ENCODE data around the gene ITGAV.

The ITGAV gene

GRCh38 chr2:186589612-186590349 is at the start of gene ITGAV (continued):
- TF ChIP-seq ZNF76 (tag by site-specific recombination; IDR thresholded peaks at IDR 0.05; ENCODE audit: borderline replicate concordance, low read depth) = no peak; the same call in 1 of the 2 replicates
- TF ChIP-seq ZNF132 (tag by site-specific recombination; IDR thresholded peaks at IDR 0.05; ENCODE audit: borderline replicate concordance) = no peak
- TF ChIP-seq ZNF501 (tag by site-specific recombination; IDR thresholded peaks at IDR 0.05) = peak; percentile 73; the same call in 1 of the 2 replicates
- TF ChIP-seq, protein P1, sequence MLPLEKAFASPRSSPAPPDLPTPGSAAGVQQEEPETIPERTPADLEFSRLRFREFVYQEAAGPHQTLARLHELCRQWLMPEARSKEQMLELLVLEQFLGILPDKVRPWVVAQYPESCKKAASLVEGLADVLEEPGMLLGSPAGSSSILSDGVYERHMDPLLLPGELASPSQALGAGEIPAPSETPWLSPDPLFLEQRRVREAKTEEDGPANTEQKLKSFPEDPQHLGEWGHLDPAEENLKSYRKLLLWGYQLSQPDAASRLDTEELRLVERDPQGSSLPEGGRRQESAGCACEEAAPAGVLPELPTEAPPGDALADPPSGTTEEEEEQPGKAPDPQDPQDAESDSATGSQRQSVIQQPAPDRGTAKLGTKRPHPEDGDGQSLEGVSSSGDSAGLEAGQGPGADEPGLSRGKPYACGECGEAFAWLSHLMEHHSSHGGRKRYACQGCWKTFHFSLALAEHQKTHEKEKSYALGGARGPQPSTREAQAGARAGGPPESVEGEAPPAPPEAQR (tag by site-specific recombination; IDR thresholded peaks at IDR 0.05) = no peak
- TF ChIP-seq SCRT1 (tag by site-specific recombination; IDR thresholded peaks at IDR 0.05; ENCODE audit: borderline replicate concordance) = peak; percentile 35; the same call in 1 of the 2 replicates
- TF ChIP-seq, protein P2, sequence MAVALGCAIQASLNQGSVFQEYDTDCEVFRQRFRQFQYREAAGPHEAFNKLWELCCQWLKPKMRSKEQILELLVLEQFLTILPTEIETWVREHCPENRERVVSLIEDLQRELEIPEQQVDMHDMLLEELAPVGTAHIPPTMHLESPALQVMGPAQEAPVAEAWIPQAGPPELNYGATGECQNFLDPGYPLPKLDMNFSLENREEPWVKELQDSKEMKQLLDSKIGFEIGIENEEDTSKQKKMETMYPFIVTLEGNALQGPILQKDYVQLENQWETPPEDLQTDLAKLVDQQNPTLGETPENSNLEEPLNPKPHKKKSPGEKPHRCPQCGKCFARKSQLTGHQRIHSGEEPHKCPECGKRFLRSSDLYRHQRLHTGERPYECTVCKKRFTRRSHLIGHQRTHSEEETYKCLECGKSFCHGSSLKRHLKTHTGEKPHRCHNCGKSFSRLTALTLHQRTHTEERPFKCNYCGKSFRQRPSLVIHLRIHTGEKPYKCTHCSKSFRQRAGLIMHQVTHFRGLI (tag by site-specific recombination; IDR thresholded peaks at IDR 0.05) = no peak
- no peak for TF ChIP-seq ZNF626 (tag by site-specific recombination; IDR thresholded peaks at IDR 0.05)
- no peak for TF ChIP-seq ZNF677 (tag by site-specific recombination; IDR thresholded peaks at IDR 0.05)
- no peak; the same call in 1 of the 2 replicates for TF ChIP-seq HOXD13 (CRISPR knock-in tag; IDR thresholded peaks at IDR 0.05; ENCODE audit: borderline replicate concordance)
- no peak for TF ChIP-seq MYNN (tag by site-specific recombination; IDR thresholded peaks at IDR 0.05; ENCODE audit: borderline replicate concordance)
- no peak for TF ChIP-seq ZNF513 (tag by site-specific recombination; IDR thresholded peaks at IDR 0.05)
- no peak for TF ChIP-seq ZNF138 (tag by site-specific recombination; IDR thresholded peaks at IDR 0.05; ENCODE audit: borderline replicate concordance)
- TF ChIP-seq, protein P3, sequence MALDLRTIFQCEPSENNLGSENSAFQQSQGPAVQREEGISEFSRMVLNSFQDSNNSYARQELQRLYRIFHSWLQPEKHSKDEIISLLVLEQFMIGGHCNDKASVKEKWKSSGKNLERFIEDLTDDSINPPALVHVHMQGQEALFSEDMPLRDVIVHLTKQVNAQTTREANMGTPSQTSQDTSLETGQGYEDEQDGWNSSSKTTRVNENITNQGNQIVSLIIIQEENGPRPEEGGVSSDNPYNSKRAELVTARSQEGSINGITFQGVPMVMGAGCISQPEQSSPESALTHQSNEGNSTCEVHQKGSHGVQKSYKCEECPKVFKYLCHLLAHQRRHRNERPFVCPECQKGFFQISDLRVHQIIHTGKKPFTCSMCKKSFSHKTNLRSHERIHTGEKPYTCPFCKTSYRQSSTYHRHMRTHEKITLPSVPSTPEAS (tag by site-specific recombination; IDR thresholded peaks at IDR 0.05) = no peak
- TF ChIP-seq KLF10 (tag by site-specific recombination; IDR thresholded peaks at IDR 0.05) = no peak
- peak; percentile 44; the same call in 1 of the 2 replicates for TF ChIP-seq ZNF394 (tag by site-specific recombination; IDR thresholded peaks at IDR 0.05; ENCODE audit: borderline replicate concordance)
- TF ChIP-seq ZSCAN5A (tag by site-specific recombination; IDR thresholded peaks at IDR 0.05) = no peak
- no peak for TF ChIP-seq TSHZ1 (tag by site-specific recombination; IDR thresholded peaks at IDR 0.05; ENCODE audit: borderline replicate concordance)
- TF ChIP-seq ZNF596 (tag by site-specific recombination; IDR thresholded peaks at IDR 0.05) = no peak
- TF ChIP-seq, protein P4, sequence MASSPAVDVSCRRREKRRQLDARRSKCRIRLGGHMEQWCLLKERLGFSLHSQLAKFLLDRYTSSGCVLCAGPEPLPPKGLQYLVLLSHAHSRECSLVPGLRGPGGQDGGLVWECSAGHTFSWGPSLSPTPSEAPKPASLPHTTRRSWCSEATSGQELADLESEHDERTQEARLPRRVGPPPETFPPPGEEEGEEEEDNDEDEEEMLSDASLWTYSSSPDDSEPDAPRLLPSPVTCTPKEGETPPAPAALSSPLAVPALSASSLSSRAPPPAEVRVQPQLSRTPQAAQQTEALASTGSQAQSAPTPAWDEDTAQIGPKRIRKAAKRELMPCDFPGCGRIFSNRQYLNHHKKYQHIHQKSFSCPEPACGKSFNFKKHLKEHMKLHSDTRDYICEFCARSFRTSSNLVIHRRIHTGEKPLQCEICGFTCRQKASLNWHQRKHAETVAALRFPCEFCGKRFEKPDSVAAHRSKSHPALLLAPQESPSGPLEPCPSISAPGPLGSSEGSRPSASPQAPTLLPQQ (tag by site-specific recombination; IDR thresholded peaks at IDR 0.05) = no peak
- 0 out of 2 replicates have a peak, but pooled peaks have one; percentile 18 for TF ChIP-seq ZNF391 (tag by site-specific recombination; IDR thresholded peaks at IDR 0.05; ENCODE audit: borderline replicate concordance, low read depth)
- no peak for TF ChIP-seq ZNF174 (tag by site-specific recombination; IDR thresholded peaks at IDR 0.05)
- TF ChIP-seq WT1 (tag by site-specific recombination; IDR thresholded peaks at IDR 0.05) = peak; percentile 29; the same call in 1 of the 2 replicates
- no peak for TF ChIP-seq ZNF560 (tag by site-specific recombination; IDR thresholded peaks at IDR 0.05; ENCODE audit: borderline replicate concordance)
- TF ChIP-seq ZNF571 (tag by site-specific recombination; IDR thresholded peaks at IDR 0.05) = no peak
- peak; percentile 67 for TF ChIP-seq ZNF341 (tag by site-specific recombination; IDR thresholded peaks at IDR 0.05; ENCODE audit: low read depth)
- TF ChIP-seq HOXA7 (CRISPR knock-in tag; IDR thresholded peaks at IDR 0.05; ENCODE audit: borderline replicate concordance) = no peak

Measured in HEK293 (cell line).